ENCODE results near the gene TNS1. TPM values are rescaled to one million over a fixed set of nuclear protein-coding genes. Genes with fewer than 3 reads are reported as not detected.

Gene TNS1
- total and polyA plus RNA-seq, 8 donors = 139 to 327 (median 159) TPM

DNA sequence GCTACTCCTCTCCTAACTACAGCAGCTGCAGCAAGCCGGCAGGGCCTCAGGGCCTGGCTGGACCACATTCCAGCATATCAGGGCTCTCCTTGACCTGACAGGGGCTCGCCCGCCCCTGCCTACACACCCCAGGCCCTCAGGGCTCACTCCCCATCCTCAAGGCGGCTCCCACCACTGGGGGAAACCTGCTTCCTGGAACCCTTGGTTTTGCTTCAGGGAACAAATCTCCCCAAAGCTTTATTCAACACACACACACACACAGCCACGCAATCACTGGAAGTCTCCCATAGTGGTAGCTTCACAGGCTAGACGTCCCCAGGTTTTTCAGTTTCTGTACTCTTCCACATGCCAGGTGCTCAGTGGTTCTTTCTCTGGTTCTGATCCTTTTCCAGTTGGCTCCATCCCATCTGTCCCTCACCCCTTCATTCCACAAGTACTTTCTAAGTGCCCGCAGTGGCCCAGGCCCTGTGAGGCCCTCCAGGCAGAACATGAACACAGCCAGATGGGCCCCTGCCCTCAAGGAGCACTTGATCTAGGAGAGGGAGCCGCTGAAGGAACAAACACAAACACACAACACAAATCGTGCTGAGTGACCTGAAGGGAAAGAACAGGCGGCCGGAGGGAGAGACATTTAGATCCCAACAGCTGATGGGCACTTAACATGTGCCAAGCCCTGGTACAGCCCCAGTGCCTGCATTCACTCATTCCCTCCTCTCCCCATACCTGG lies 51.1 kb downstream of the TNS1 start:
- intact Hi-C loops (cut with DNase I) = no loop called here
- TF ChIP-seq, protein P1, sequence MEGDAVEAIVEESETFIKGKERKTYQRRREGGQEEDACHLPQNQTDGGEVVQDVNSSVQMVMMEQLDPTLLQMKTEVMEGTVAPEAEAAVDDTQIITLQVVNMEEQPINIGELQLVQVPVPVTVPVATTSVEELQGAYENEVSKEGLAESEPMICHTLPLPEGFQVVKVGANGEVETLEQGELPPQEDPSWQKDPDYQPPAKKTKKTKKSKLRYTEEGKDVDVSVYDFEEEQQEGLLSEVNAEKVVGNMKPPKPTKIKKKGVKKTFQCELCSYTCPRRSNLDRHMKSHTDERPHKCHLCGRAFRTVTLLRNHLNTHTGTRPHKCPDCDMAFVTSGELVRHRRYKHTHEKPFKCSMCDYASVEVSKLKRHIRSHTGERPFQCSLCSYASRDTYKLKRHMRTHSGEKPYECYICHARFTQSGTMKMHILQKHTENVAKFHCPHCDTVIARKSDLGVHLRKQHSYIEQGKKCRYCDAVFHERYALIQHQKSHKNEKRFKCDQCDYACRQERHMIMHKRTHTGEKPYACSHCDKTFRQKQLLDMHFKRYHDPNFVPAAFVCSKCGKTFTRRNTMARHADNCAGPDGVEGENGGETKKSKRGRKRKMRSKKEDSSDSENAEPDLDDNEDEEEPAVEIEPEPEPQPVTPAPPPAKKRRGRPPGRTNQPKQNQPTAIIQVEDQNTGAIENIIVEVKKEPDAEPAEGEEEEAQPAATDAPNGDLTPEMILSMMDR (IDR thresholded peaks at IDR 0.05) = no peak
- peak; percentile 69 for ATAC-seq
- peak in 2 of 4 donors; percentile 67 for DNase-seq
- peaks cover 28 to 55% of the 10 kb centered on the region in 2 donors for H3K4me1 ChIP-seq
- no peaks in the 10 kb centered on the region for H3K36me3 ChIP-seq
- no peak overlapping the region for H3K4me3 ChIP-seq
- no peaks in the 10 kb centered on the region for H3K27me3 ChIP-seq
- peak overlapping the region in 1 of 2 donors; percentile 28 for H3K27ac ChIP-seq
- no peaks in the 10 kb centered on the region for H3K9me3 ChIP-seq

DNA sequence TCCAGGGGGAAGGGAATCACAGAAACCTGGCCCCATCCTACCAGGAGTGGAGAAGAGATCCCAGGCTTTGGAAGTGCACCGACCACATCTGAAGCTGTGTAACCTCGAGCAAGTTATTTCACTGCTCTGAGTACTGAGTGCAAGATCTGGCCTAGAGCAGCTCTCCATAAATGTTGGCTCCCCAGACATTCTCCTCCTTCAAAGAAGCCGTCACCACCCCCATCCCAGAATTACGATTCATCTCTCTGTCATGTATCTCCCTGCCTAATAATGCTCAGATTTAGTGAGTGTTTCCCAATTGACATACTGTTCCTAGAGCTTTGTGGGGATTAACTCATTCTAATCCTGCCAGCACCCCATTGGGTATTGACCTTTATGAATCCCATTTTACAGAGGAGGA lies 51.7 kb downstream of the TNS1 start:
- no peaks in the 10 kb centered on the region for H3K36me3 ChIP-seq
- H3K4me3 ChIP-seq = no peak overlapping the region
- peak overlapping the region in 1 of 2 donors; percentile 28 for H3K27ac ChIP-seq
- ATAC-seq (no peak), DNase-seq (no peak)
- TF ChIP-seq, protein P1 (IDR thresholded peaks at IDR 0.05) = no peak
- intact Hi-C loops (cut with DNase I) = no loop called here
- H3K27me3 ChIP-seq = no peaks in the 10 kb centered on the region
- peaks cover 28 to 55% of the 10 kb centered on the region in 2 donors for H3K4me1 ChIP-seq
- H3K9me3 ChIP-seq = no peaks in the 10 kb centered on the region

DNA sequence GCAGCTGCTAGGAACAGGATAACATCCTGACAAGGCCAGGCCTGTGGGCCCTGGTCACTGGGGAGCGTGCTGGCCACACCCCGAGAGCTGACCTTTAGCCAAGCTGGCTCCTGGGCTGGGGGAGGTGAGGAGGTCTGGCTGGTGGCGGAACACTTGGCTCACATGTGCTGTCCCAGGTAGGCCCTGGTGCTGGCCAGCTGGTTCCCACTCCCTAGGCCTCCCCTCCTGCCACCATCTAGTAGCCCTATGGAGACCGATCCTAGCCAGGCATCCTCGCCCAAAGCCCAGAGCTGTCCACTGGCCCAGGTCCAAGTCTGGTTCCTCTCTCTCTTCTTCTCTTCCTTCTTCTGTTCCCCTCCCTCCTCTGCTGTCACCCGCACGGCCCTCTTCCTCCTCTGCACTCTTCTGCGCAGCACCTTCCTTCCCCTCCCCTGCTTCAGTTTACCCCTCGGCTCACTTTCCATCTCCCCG lies 52.4 kb downstream of the TNS1 start:
- TF ChIP-seq, protein P1 (IDR thresholded peaks at IDR 0.05) = no peak
- Histone ChIP-seq H3K36me3 (no peaks in the 10 kb centered on the region), H3K27ac (no peak overlapping the region), H3K4me1 (peaks cover 28 to 54% of the 10 kb centered on the region in 2 donors), H3K4me3 (no peak overlapping the region), H3K27me3 (no peaks in the 10 kb centered on the region), H3K9me3 (no peaks in the 10 kb centered on the region)
- no peak for ATAC-seq
- intact Hi-C loops (cut with DNase I) = no loop called here
- no peak for DNase-seq

DNA sequence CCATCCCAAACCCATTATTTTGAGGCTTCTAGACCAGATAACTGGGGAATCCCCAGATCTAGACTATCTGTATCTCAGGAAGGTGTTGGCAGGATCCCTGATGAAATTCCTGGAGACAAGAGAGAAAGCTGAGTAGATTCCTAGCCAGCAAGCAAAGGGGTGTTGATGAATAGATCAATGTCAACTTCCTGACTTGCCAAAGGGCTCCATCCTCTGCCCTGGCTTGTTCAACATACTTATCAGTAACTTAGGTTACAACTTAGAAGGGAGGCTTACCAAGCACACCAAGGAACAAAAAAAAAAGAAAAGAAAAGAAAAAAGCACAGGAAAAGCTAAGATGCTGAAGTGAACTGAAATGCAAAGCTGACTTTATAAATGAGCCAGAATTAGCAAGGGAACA lies 53.3 kb downstream of the TNS1 start:
- TF ChIP-seq, protein P1 (IDR thresholded peaks at IDR 0.05) = no peak
- H3K4me1 ChIP-seq = peaks cover 24 to 47% of the 10 kb centered on the region in 2 donors
- no peak for ATAC-seq

DNA sequence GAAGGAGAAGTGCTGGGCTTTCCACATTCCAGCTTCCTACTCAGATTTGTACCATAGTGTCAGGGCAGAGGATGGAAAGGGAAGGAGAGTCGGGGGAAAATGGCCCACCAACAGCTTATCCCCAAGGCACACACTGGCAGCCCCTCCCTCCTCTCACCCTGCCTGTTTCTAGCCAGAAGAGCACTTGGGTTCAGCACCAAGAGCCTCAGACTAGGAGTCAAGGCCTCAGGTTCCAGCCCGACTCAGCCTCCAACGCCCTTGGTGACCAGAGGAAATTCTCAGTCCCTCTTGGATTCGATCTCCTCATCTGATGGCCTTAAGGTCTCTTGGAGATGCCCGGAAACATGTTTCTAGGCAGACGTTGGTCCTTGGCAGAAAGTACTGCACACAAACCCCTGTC lies 53.9 kb downstream of the TNS1 start:
- H3K27ac ChIP-seq = no peak overlapping the region
- H3K4me1 ChIP-seq = peaks cover 24 to 47% of the 10 kb centered on the region in 2 donors

More for the DNA sequence above, 53.3 kb downstream of the TNS1 start:
- H3K9me3 ChIP-seq = no peaks in the 10 kb centered on the region
- no peak overlapping the region for H3K27ac ChIP-seq
- no peak for DNase-seq
- H3K36me3 ChIP-seq = no peaks in the 10 kb centered on the region
- intact Hi-C loops (cut with DNase I) = no loop called here
- H3K4me3 ChIP-seq = no peak overlapping the region
- H3K27me3 ChIP-seq = no peaks in the 10 kb centered on the region

More for the DNA sequence above, 53.9 kb downstream of the TNS1 start:
- TF ChIP-seq, protein P1 (IDR thresholded peaks at IDR 0.05) = no peak
- Histone ChIP-seq H3K4me3 (no peak overlapping the region), H3K9me3 (no peaks in the 10 kb centered on the region), H3K27me3 (no peaks in the 10 kb centered on the region), H3K36me3 (no peaks in the 10 kb centered on the region)
- intact Hi-C loops (cut with DNase I) = no loop called here
- DNase-seq (no peak), ATAC-seq (no peak)
